Body of pancreas (tissue), 4 donors: ENCODE measurements around the gene TRPM6.
"Not testable (repeated sequence)": the region's sequence is repeated elsewhere in the genome, so short reads cannot be mapped to it uniquely, and the experiment has no call there.

Source experiments
- CTCF ChIP-seq, 7 experiments: fragments of 450-650 bp in 4 of 7; fragments of 200-600 bp in 3 of 7; sonication (generic) in 3 of 7; IDR thresholded peaks; one replicate each; pipeline ENCODE4 v1.5.1; 2016 to 2019; ENCODE audit warnings: antibody characterized with exemption in 7 of 7
- POLR2A ChIP-seq, 3 donors: fragments of 450-650 bp; IDR thresholded peaks; one replicate each; pipeline ENCODE4 v1.6.1; 2016; ENCODE audit warnings: antibody characterized with exemption in 3 of 3, mild to moderate bottlenecking in 2 of 3

DNA sequence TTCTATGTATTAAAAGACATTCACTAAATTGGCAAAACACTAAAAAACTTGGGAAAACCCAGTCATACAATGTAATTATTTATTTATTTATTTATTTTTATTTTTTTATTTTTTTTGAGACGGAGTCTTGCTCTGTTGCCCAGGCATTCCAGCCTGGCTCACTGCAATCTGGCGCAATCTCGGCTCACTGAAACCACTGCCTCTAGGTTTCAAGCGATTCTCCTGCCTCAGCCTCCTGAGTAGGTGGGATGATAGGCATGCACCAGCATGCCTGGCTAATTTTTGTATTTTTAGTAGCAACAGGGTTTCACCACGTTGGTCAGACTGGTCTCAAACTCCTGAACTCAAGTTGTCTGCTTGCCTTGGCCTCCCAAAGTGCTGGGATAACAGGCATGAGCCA lies 27.5 kb downstream of the TRPM6 start:
- TF ChIP-seq CTCF, POLR2A (IDR thresholded peaks at IDR 0.05): not testable (repeated sequence)
